A673 (cell line): Measurements from ENCODE around the gene SLC39A3. TPM values are rescaled to one million over a fixed set of nuclear protein-coding genes. Genes with fewer than 3 reads are reported as not detected.

Source experiments
- BruUV-seq: library from RNA; stranded (reverse); fragments of 400-500 nt; replicated peaks from 2 replicates; lab custom pipeline; 2021; lab: Mats Ljungman, UMichigan
- CTCF ChIA-PET: fragments of 300-600 bp; sonication (Branson Sonifier 250); formaldehyde crosslinking; loops from one replicate; lab custom pipeline; 2022; ENCODE audit warnings: antibody characterized with exemption; lab: Charles Lee
- POLR2A ChIA-PET: fragments of 300-600 bp; sonication (Branson Sonifier 250); formaldehyde crosslinking; loops from one replicate; lab custom pipeline; 2022; ENCODE audit warnings: antibody characterized with exemption; ENCODE audit not compliant: low non-redundant PET; lab: Charles Lee
- DNase-seq: peaks from one replicate; pipeline ENCODE4 v3.0.0-alpha.2; 2015; ENCODE audit warnings: low spot score
- H3K27ac ChIP-seq: fragments of 200-600 bp; sonication (generic); 2 replicates; pipeline ENCODE4 v1.5.1; 2016; ENCODE audit warnings: mixed run types, low read depth, mild to moderate bottlenecking, mixed read lengths, antibody characterized with exemption, low read length; ENCODE audit not compliant: poor library complexity, severe bottlenecking
- H3K27me3 ChIP-seq: fragments of 200-600 bp; sonication (generic); replicated peaks from 2 replicates; pipeline ENCODE4 v1.6.1; 2017; ENCODE audit warnings: mixed run types, low read depth, mild to moderate bottlenecking, mixed read lengths, antibody characterized with exemption, low read length; ENCODE audit not compliant: insufficient read depth, poor library complexity
- H3K36me3 ChIP-seq: fragments of 200-600 bp; sonication (generic); 2 replicates; pipeline ENCODE4 v1.6.1; 2016; ENCODE audit warnings: mixed run types, mild to moderate bottlenecking, mixed read lengths, antibody characterized with exemption, low read length; ENCODE audit not compliant: insufficient read depth, poor library complexity, severe bottlenecking
- H3K4me1 ChIP-seq: fragments of 200-600 bp; sonication (generic); 2 replicates; pipeline ENCODE4 v1.6.1; 2017; ENCODE audit warnings: mixed run types, mild to moderate bottlenecking, mixed read lengths, antibody characterized with exemption, low read length; ENCODE audit not compliant: insufficient read depth, poor library complexity, severe bottlenecking
- H3K4me3 ChIP-seq: fragments of 200-600 bp; sonication (generic); 2 replicates; pipeline ENCODE4 v1.5.1; 2016; ENCODE audit warnings: low read depth, mixed run types, mild to moderate bottlenecking, mixed read lengths, low read length; ENCODE audit not compliant: poor library complexity, severe bottlenecking
- H3K9me3 ChIP-seq: fragments of 200-600 bp; sonication (generic); 2 replicates; pipeline ENCODE4 v1.6.1; 2016; ENCODE audit warnings: mixed run types, low read depth, mild to moderate bottlenecking, mixed read lengths, antibody characterized with exemption, low read length; ENCODE audit not compliant: poor library complexity, severe bottlenecking
- CTCF ChIP-seq: fragments of 300-800, 200-600 bp; sonication (generic); conservative IDR thresholded peaks from 2 replicates; pipeline ENCODE4 v1.5.1; 2017; ENCODE audit warnings: low read depth, mild to moderate bottlenecking, antibody characterized with exemption, low read length, moderate library complexity, mixed read lengths
- EZH2 ChIP-seq: fragments of 200-600 bp; sonication (generic); IDR thresholded peaks from 2 replicates; pipeline ENCODE4 v1.6.1; 2017; ENCODE audit warnings: borderline replicate concordance, low read depth, mild to moderate bottlenecking, mixed read lengths, antibody characterized with exemption, low read length; ENCODE audit not compliant: poor library complexity, severe bottlenecking
- intact Hi-C: fragments of 100-400 bp; cut with micrococcal nuclease; formaldehyde crosslinking; loops from one replicate; pipeline ENCODE4 v1.10.0; 2022; ENCODE audit not compliant: unreplicated experiment
- total RNA-seq: library from RNA; stranded (reverse); gene quantifications from 2 replicates; pipeline ENCODE4 v1.2.3, GENCODE V29; 2021

The SLC39A3 gene
- total RNA-seq, 1 experiment from 2014 or later = 44.8 TPM

DNA sequence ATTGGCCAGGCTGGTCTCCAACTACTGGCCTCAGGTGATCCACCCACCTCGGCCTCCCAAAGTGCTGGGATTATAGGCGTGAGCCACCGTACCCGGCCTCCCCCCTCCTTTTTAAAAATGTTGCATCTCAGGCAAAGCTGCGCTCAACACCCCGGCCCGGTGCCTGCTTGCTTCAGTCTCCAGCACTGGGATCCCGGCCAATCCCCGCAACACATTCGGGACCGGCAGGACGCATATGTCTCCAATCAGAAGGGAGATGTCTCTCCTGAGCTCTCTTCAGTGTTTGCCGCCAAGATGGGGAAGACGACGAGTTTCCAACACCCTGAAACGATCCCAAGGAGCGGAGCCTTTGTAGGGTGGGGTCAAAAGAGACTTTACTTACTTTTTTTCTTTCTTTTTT, 53.5 kb downstream of the SLC39A3 start:
- CTCF ChIA-PET = no interaction called here

GRCh38 chr19:2685204-2685704, 54.6 kb downstream of the SLC39A3 start:
- BruUV-seq = no TSS peak
- Histone ChIP-seq H3K36me3 (no peaks in the 10 kb centered on the region), H3K4me3 (no peak overlapping the region), H3K27ac (no peak overlapping the region), H3K9me3 (no peaks in the 10 kb centered on the region), H3K4me1 (no peaks in the 10 kb centered on the region), H3K27me3 (no peaks in the 10 kb centered on the region)
- intact Hi-C loops = no loop called here
- ChIA-PET CTCF (no interaction called here), POLR2A (no interaction called here)
- TF ChIP-seq EZH2 = no peak
- TF ChIP-seq CTCF = no peak
- no peak for DNase-seq

More for the DNA sequence above, 53.5 kb downstream of the SLC39A3 start:
- no peaks in the 10 kb centered on the region for H3K36me3 ChIP-seq
- no peak overlapping the region for H3K4me3 ChIP-seq
- H3K27ac ChIP-seq = no peak overlapping the region
- no peaks in the 10 kb centered on the region for H3K9me3 ChIP-seq
- no peaks in the 10 kb centered on the region for H3K4me1 ChIP-seq
- TF ChIP-seq EZH2 = no peak
- TF ChIP-seq CTCF = no peak
- no peak for DNase-seq
- H3K27me3 ChIP-seq = no peaks in the 10 kb centered on the region
- intact Hi-C loops = no loop called here
- POLR2A ChIA-PET = no interaction called here
- no TSS peak for BruUV-seq

DNA sequence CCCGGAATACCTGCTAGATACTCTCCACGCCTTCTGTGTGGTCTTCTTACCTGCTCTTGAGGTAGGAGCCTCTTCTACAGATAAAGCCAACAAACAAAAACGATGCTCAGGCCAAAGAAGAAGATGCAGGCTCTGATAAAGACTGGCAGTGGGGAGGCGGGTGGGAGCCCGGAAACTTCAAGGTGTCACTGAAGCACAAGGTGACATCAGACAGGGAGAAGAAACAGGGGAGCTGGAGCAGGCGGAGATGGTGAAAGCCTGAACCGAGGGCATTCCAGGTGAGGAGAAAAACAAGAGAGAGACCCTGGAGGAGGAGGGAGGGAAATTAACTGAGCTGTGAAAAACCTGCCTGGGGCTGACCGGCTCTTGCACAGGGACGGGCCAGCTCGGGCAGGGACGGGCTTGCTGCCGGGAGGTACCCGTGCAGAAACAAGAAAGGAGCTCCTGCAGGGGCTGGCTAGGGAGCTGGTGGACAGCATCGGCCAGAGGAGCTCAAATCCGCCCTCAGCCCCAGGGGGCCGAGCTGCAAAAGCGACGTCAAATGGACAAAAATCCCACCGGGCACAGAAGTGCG, 56.3 kb downstream of the SLC39A3 start:
- Histone ChIP-seq H3K36me3 (no peaks in the 10 kb centered on the region), H3K9me3 (no peaks in the 10 kb centered on the region), H3K27ac (no peak overlapping the region), H3K27me3 (no peaks in the 10 kb centered on the region), H3K4me1 (no peaks in the 10 kb centered on the region), H3K4me3 (no peak overlapping the region)
- ChIA-PET POLR2A (no interaction called here), CTCF (no interaction called here)
- BruUV-seq = no TSS peak
- intact Hi-C loops = no loop called here
- TF ChIP-seq EZH2 (no peak), CTCF (no peak)
- DNase-seq = no peak

Other genes starting within 250 kb of the SLC39A3 start
- 0.30 and 1.4 TPM in 2 replicates for gene GNG7, start 37.3 kb downstream of the SLC39A3 start, total RNA-seq
- 36.8 and 46.5 TPM in 2 replicates for gene DIRAS1, start 18.6 kb downstream of the SLC39A3 start, total RNA-seq
- gene SGTA, start 43.3 kb upstream of the SLC39A3 start, total RNA-seq = 101 and 106 TPM in 2 replicates
- 168 and 186 TPM in 2 replicates for gene THOP1, start 45.5 kb upstream of the SLC39A3 start, total RNA-seq
- gene ZNF554, start 79.9 kb upstream of the SLC39A3 start, total RNA-seq = 3.5 and 5.1 TPM in 2 replicates
- 4.8 and 6.2 TPM in 2 replicates for gene ZNF555, start 101.5 kb upstream of the SLC39A3 start, total RNA-seq
- not detected in 2 replicates for gene ZNF556, start 127.3 kb upstream of the SLC39A3 start, total RNA-seq
- gene ZNF57, start 160.9 kb upstream of the SLC39A3 start, total RNA-seq = 5.1 and 5.5 TPM in 2 replicates
- 6.3 and 6.4 TPM in 2 replicates for gene ZNF77, start 205.0 kb upstream of the SLC39A3 start, total RNA-seq
- 1.1 TPM in 1 of 2 replicates, not detected in the other for gene TLE6, start 237.5 kb upstream of the SLC39A3 start, total RNA-seq